Keratinocyte (primary cell): ENCODE results near the gene FBRSL1. TPM values are rescaled to one million over a fixed set of nuclear protein-coding genes. Genes with fewer than 3 reads are reported as not detected.

Experiments
- DNase-seq: peaks from one replicate; pipeline ENCODE4 v3.0.0-alpha.2; 2011; ENCODE audit warnings: low read depth, missing footprints, low spot score
- FAIRE-seq: peaks from 2 replicates; lab custom pipeline; 2011; peaks lifted over from hg19 to GRCh38; lab: Jason Lieb, UNC
- H2AFZ ChIP-seq: 2 replicates; pipeline ENCODE4 v1.6.0; 2012; ENCODE audit warnings: low read length, control low read depth, inconsistent platforms; ENCODE audit not compliant: control insufficient read depth
- H3K27ac ChIP-seq: 2 replicates; pipeline ENCODE4 v1.5.1; 2011; ENCODE audit warnings: low read length; ENCODE audit not compliant: control insufficient read depth, insufficient read depth
- H3K27me3 ChIP-seq: 3 replicates; pipeline ENCODE4 v1.6.0; 2011; ENCODE audit warnings: low read length; ENCODE audit not compliant: control insufficient read depth, insufficient read depth; ENCODE audit errors: extremely low read depth
- H3K36me3 ChIP-seq, 2 experiments: 2 replicates in 1 of 2; 3 replicates in 1 of 2; pipeline ENCODE4 v1.5.1; 2011; ENCODE audit warnings: low read length in 2 of 2, mild to moderate bottlenecking in 1 of 2; ENCODE audit not compliant: control insufficient read depth in 2 of 2, insufficient read depth in 2 of 2; ENCODE audit errors: extremely low read depth in 1 of 2
- H3K4me1 ChIP-seq: 3 replicates; pipeline ENCODE4 v1.5.1; 2011; ENCODE audit warnings: low read length; ENCODE audit not compliant: control insufficient read depth, insufficient read depth; ENCODE audit errors: extremely low read depth
- H3K4me2 ChIP-seq: 3 replicates; pipeline ENCODE4 v1.6.0; 2011; ENCODE audit warnings: low read depth, low read length; ENCODE audit not compliant: control insufficient read depth, insufficient read depth; ENCODE audit errors: extremely low read depth
- H3K4me3 ChIP-seq, 3 experiments: fragments of 200-600 bp in 1 of 3; sonication (generic) in 1 of 3; 2 replicates in 2 of 3; 3 replicates in 1 of 3; pipeline ENCODE4 v1.5.1; 2011 to 2016; ENCODE audit warnings: low read length in 3 of 3, mild to moderate bottlenecking in 3 of 3, control low read depth in 2 of 3, inconsistent platforms in 1 of 3, low read depth in 1 of 3, mixed read lengths in 1 of 3, mixed run types in 1 of 3, moderate library complexity in 1 of 3; ENCODE audit not compliant: control insufficient read depth in 2 of 3, insufficient read depth in 2 of 3; ENCODE audit errors: extremely low read depth in 1 of 3
- H3K79me2 ChIP-seq: 2 replicates; pipeline ENCODE4 v1.6.0; 2012; ENCODE audit warnings: low read length; ENCODE audit not compliant: control insufficient read depth, insufficient read depth
- H3K9ac ChIP-seq: 3 replicates; pipeline ENCODE4 v1.6.0; 2011; ENCODE audit warnings: low read length; ENCODE audit not compliant: control insufficient read depth, insufficient read depth; ENCODE audit errors: extremely low read depth
- H3K9me1 ChIP-seq: 3 replicates; pipeline ENCODE4 v1.6.0; 2011; ENCODE audit warnings: low read length; ENCODE audit not compliant: control insufficient read depth, insufficient read depth; ENCODE audit errors: extremely low read depth
- H3K9me3 ChIP-seq: 2 replicates; pipeline ENCODE4 v1.5.1; 2012; ENCODE audit warnings: low read depth, low read length; ENCODE audit not compliant: control insufficient read depth
- H4K20me1 ChIP-seq: 3 replicates; pipeline ENCODE4 v1.6.0; 2011; ENCODE audit warnings: low read length; ENCODE audit not compliant: control insufficient read depth, insufficient read depth; ENCODE audit errors: extremely low read depth
- CTCF ChIP-seq, 3 experiments: IDR thresholded peaks in 1 of 3; conservative IDR thresholded peaks in 1 of 3; optimal IDR thresholded peaks in 1 of 3; 2 replicates in 2 of 3; 3 replicates in 1 of 3; pipeline versions ENCODE3 to v1.5.1; 2011; ENCODE audit warnings: low read length in 3 of 3, mild to moderate bottlenecking in 3 of 3, moderate library complexity in 2 of 3, control low read depth in 1 of 3, inconsistent platforms in 1 of 3; ENCODE audit not compliant: insufficient read depth in 2 of 3; ENCODE audit errors: extremely low read depth in 1 of 3
- EZH2 ChIP-seq: IDR thresholded peaks from one replicate; pipeline ENCODE4 v1.6.1; 2012; ENCODE audit warnings: inconsistent platforms, mild to moderate bottlenecking, low read length, moderate library complexity
- dilution Hi-C: fragments of 300-500 bp; cut with MboI; formaldehyde crosslinking; loops from one replicate; pipeline ENCODE4 v1.7.0; 2020; ENCODE audit warnings: low sequenced_read_pairs; ENCODE audit not compliant: extremely low pct_ligation_motif_present
- polyA plus RNA-seq, 5 experiments: library from polyadenylated mRNA; depleted of rRNA in 3 of 5; stranded (reverse) in 3 of 5; stranded (forward) in 1 of 5; unstranded in 1 of 5; fragments of >200 nt; gene quantifications; 1 replicate in 1 of 5; 2 replicates in 3 of 5; 3 replicates in 1 of 5; pipeline versions ENCODE4 v1.2.1 to v1.2.3, GENCODE V29; 2011 to 2012; ENCODE audit warnings: missing spikeins in 2 of 5, low read depth in 1 of 5, low replicate concordance in 1 of 5

Gene FBRSL1
- polyA plus RNA-seq, 1 donor (not counting 4 experiments of a cell fraction or from before 2014, with no cell fraction given) = 0.89 TPM

- DNase-seq = no peak
- no peak overlapping the region for H2AFZ ChIP-seq
- dilution Hi-C loops = no loop called here
- H3K79me2 ChIP-seq = no peaks in the 10 kb centered on the region
- no peak overlapping the region for H3K4me2 ChIP-seq
- FAIRE-seq = no peak
- peaks cover 3% of the 10 kb centered on the region for H3K9me1 ChIP-seq
- H3K27ac ChIP-seq = no peak overlapping the region
- H4K20me1 ChIP-seq = peaks cover 28% of the 10 kb centered on the region
- no peaks in the 10 kb centered on the region for H3K27me3 ChIP-seq
- no peak for TF ChIP-seq CTCF (optimal IDR thresholded peaks at IDR 0.05 in 1 of 3, IDR thresholded peaks at IDR 0.05 in 1 of 3, conservative IDR thresholded peaks at IDR 0.05 in 1 of 3; ENCODE audit: extremely low read depth in 1 of 3, insufficient read depth in 2 of 3, low read length in 3 of 3)
- no peak for TF ChIP-seq EZH2
- no peak overlapping the region for H3K4me3 ChIP-seq
- H3K9me3 ChIP-seq = peaks cover 8% of the 10 kb centered on the region
- peaks cover 0 to 4% of the 10 kb centered on the region in 2 experiments for H3K36me3 ChIP-seq
- no peak overlapping the region for H3K9ac ChIP-seq
- peaks cover 23% of the 10 kb centered on the region for H3K4me1 ChIP-seq
Measured at GRCh38 chr12:132521200-132521580, 31.2 kb downstream of the FBRSL1 start.

GRCh38 chr12:132521712-132522292, 31.9 kb downstream of the FBRSL1 start:
- dilution Hi-C loops = no loop called here
- peaks cover 0 to 2% of the 10 kb centered on the region in 2 experiments for H3K36me3 ChIP-seq
- peaks cover 23% of the 10 kb centered on the region for H3K4me1 ChIP-seq
- DNase-seq (no peak), FAIRE-seq (no peak)
- H2AFZ ChIP-seq = no peak overlapping the region
- no peak overlapping the region for H3K4me3 ChIP-seq
- no peak overlapping the region for H3K9ac ChIP-seq
- H3K27ac ChIP-seq = no peak overlapping the region
- TF ChIP-seq CTCF (optimal IDR thresholded peaks at IDR 0.05 in 1 of 3, IDR thresholded peaks at IDR 0.05 in 1 of 3, conservative IDR thresholded peaks at IDR 0.05 in 1 of 3; ENCODE audit: extremely low read depth in 1 of 3, insufficient read depth in 2 of 3, low read length in 3 of 3) (no peak), EZH2 (no peak)
- H3K4me2 ChIP-seq = no peak overlapping the region
- peaks cover 8% of the 10 kb centered on the region for H3K9me3 ChIP-seq
- peaks cover 3% of the 10 kb centered on the region for H3K9me1 ChIP-seq
- H4K20me1 ChIP-seq = peaks cover 28% of the 10 kb centered on the region
- H3K27me3 ChIP-seq = no peaks in the 10 kb centered on the region
- H3K79me2 ChIP-seq = no peaks in the 10 kb centered on the region
